GM18909 (cell line): ENCODE results near the gene HSF4.

Source experiments
- ATAC-seq: cut with Tn5 transposase; IDR thresholded peaks from one replicate; pipeline ENCODE4 v1.9.1; 2021; ENCODE audit warnings: mild to moderate bottlenecking; ENCODE audit not compliant: unreplicated experiment, poor library complexity

The HSF4 gene

GRCh38 chr16:67213197-67214019 lies 48.9 kb downstream of the HSF4 start:
- ATAC-seq, result no peak

GRCh38 chr16:67215706-67216105 lies 51.2 kb downstream of the HSF4 start:
- ATAC-seq, result no peak

- ATAC-seq, result no peak
Observed at GRCh38 chr16:67216612-67217490, 52.3 kb downstream of the HSF4 start.
